ENCODE data around the gene NCKAP5. TPM values are rescaled to one million over a fixed set of nuclear protein-coding genes. Genes with fewer than 3 reads are reported as not detected.

Gene NCKAP5
- total and polyA plus RNA-seq, 2 experiments from 2014 or later = 2.2 to 5.5 TPM

DNA sequence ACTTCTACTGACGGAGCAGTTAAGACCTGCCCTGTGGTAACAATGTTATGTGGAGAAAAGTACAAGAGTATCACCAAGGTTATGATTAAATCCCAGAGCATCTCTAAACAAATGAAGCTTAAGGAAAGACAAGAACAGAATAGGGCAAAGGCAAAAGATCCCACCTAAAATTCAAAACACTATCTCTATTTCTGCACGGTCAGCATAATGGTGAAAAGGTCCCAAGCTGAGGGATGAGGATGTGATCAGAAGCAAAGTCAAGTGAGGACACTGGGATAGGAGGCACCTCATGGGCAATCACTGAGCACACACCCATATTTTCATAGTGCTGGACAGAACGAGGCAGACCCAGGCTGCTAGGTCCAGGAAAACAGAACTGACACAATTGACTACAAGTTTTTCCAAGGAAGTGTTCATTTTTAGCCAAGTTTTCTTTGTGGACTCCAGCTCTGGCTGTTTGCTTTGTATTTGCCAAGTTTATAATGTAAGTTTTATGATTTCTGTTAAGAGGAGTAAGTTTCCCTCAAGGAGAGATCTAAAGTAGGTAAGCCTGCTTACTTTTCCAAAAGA is 77.8 kb downstream of the NCKAP5 start:
- Histone ChIP-seq H3K4me2 (no peak overlapping the region), H3K27me3 (no peaks in the 10 kb centered on the region), H3K4me1 (ENCODE audit: insufficient read depth) (peaks cover 14% of the 10 kb centered on the region), H3K4me3 (no peak overlapping the region), H3K9me2 (replicated peaks; ENCODE audit: insufficient read depth) (no peaks in the 10 kb centered on the region), H3K9me3 (ENCODE audit: low read depth) (no peaks in the 10 kb centered on the region), H3K79me2 (no peaks in the 10 kb centered on the region), H2AFZ (no peak overlapping the region), H3K36me3 (replicated peaks; ENCODE audit: insufficient read depth, low read depth) (no peaks in the 10 kb centered on the region), H3K27ac (peak overlapping the region; percentile 24), H4K20me1 (ENCODE audit: insufficient read depth, poor library complexity, severe bottlenecking) (no peaks in the 10 kb centered on the region)
- TF ChIP-seq EZH2 (IDR thresholded peaks at IDR 0.05; ENCODE audit: borderline replicate concordance) = no peak
- TF ChIP-seq EZH2phosphoT487 (IDR thresholded peaks at IDR 0.05; ENCODE audit: low read depth, severe bottlenecking, unreplicated experiment) = no peak
- TF ChIP-seq, protein P1, sequence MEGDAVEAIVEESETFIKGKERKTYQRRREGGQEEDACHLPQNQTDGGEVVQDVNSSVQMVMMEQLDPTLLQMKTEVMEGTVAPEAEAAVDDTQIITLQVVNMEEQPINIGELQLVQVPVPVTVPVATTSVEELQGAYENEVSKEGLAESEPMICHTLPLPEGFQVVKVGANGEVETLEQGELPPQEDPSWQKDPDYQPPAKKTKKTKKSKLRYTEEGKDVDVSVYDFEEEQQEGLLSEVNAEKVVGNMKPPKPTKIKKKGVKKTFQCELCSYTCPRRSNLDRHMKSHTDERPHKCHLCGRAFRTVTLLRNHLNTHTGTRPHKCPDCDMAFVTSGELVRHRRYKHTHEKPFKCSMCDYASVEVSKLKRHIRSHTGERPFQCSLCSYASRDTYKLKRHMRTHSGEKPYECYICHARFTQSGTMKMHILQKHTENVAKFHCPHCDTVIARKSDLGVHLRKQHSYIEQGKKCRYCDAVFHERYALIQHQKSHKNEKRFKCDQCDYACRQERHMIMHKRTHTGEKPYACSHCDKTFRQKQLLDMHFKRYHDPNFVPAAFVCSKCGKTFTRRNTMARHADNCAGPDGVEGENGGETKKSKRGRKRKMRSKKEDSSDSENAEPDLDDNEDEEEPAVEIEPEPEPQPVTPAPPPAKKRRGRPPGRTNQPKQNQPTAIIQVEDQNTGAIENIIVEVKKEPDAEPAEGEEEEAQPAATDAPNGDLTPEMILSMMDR (IDR thresholded peaks at IDR 0.05; ENCODE audit: poor library complexity) = no peak
- 87% methylated on average over 3 of the region's 3 CpGs for WGBS (ENCODE audit: low lambda C conversion rate, missing lambda C conversion rate)
- DNase-seq (ENCODE audit: low spot score) = no peak

DNA sequence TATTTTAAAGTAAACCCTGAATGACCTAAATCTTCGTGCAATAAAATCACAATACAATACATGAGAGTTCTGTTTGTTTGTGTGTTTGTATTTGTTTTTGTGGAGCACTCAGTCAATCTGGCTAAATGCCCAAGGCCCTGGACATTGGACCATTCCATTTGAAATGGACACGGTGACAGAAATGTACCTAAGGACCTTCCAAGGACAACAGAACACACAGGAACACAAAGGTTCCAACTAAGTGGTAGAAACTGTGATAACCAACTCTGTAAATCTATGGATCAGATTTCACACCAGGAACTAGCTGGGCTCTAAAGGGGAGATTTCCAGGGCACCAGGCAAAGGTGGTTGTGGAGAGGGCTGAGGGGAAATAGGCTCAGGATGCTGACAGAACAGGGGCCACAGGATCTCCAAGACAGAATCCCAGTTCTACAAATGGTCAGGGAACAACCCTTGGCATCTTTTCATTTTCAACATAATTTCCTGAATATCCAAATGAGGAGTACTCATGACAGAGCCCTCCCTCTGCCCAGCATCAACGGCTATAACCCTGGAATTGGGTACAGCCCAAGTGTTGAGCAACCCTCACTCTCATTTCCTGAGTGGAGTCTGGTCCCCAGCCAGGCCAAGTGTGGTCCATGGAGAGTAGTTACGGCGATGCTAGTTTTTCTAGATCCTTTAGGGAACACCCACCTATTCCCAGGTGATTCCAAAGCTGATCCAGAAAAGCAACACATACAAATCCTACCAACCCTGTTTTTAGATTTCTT is 78.4 kb downstream of the NCKAP5 start:
- peak overlapping the region; percentile 24 for H3K27ac ChIP-seq
- WGBS (ENCODE audit: low lambda C conversion rate, missing lambda C conversion rate) = 79% methylated on average over 5 of the region's 5 CpGs
- H3K4me2 ChIP-seq = no peak overlapping the region

DNA sequence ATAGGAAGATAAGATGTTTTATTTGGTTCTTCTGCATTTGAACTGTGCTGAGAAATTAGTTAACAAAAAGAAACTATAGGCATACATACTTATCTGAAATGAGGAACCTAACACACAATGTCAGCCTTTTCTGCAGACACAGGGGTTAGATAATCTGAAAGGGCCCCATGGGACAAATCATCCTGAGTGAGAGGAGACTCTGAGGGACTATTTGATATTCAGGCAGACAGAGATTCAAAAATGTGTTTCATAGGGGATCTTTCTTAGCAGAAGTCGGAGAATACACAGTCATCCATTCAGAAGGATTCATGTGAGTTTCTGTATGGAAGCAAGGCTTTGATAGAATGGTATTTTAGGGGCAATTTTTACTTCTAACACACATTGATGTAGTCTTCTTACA is 79.1 kb downstream of the NCKAP5 start:
- Histone ChIP-seq H3K4me3 (no peak overlapping the region), H3K4me1 (ENCODE audit: insufficient read depth) (peaks cover 14% of the 10 kb centered on the region), H3K4me2 (no peak overlapping the region), H3K27me3 (no peaks in the 10 kb centered on the region), H2AFZ (no peak overlapping the region), H3K9me2 (replicated peaks; ENCODE audit: insufficient read depth) (no peaks in the 10 kb centered on the region), H3K36me3 (replicated peaks; ENCODE audit: insufficient read depth, low read depth) (no peaks in the 10 kb centered on the region), H3K27ac (peak overlapping the region; percentile 6), H4K20me1 (ENCODE audit: insufficient read depth, poor library complexity, severe bottlenecking) (no peaks in the 10 kb centered on the region), H3K79me2 (no peaks in the 10 kb centered on the region), H3K9me3 (ENCODE audit: low read depth) (no peaks in the 10 kb centered on the region)
- 84% methylated on average over 1 of the region's 1 CpG for WGBS (ENCODE audit: low lambda C conversion rate, missing lambda C conversion rate)
- TF ChIP-seq, protein P1 (IDR thresholded peaks at IDR 0.05; ENCODE audit: poor library complexity) = no peak
- TF ChIP-seq EZH2 (IDR thresholded peaks at IDR 0.05; ENCODE audit: borderline replicate concordance) (no peak), EZH2phosphoT487 (IDR thresholded peaks at IDR 0.05; ENCODE audit: low read depth, severe bottlenecking, unreplicated experiment) (no peak)
- DNase-seq (ENCODE audit: low spot score) = no peak

More for the DNA sequence above, 78.4 kb downstream of the NCKAP5 start:
- Histone ChIP-seq H3K27me3 (no peaks in the 10 kb centered on the region), H3K9me3 (ENCODE audit: low read depth) (no peaks in the 10 kb centered on the region), H2AFZ (no peak overlapping the region), H3K4me3 (no peak overlapping the region), H3K9me2 (replicated peaks; ENCODE audit: insufficient read depth) (no peaks in the 10 kb centered on the region), H3K79me2 (no peaks in the 10 kb centered on the region), H3K4me1 (ENCODE audit: insufficient read depth) (peaks cover 14% of the 10 kb centered on the region), H4K20me1 (ENCODE audit: insufficient read depth, poor library complexity, severe bottlenecking) (no peaks in the 10 kb centered on the region), H3K36me3 (replicated peaks; ENCODE audit: insufficient read depth, low read depth) (no peaks in the 10 kb centered on the region)
- TF ChIP-seq, protein P1 (IDR thresholded peaks at IDR 0.05; ENCODE audit: poor library complexity) = no peak
- TF ChIP-seq EZH2phosphoT487 (IDR thresholded peaks at IDR 0.05; ENCODE audit: low read depth, severe bottlenecking, unreplicated experiment) (no peak), EZH2 (IDR thresholded peaks at IDR 0.05; ENCODE audit: borderline replicate concordance) (no peak)
- DNase-seq (ENCODE audit: low spot score) = no peak
